Neutrophil (primary cell): Measurements from ENCODE around the gene ATXN1.

Experiments used
- H3K27ac ChIP-seq: fragments of 200-600 bp; sonication (generic); 2 replicates; pipeline ENCODE4 v1.5.1; 2016; ENCODE audit warnings: mild to moderate bottlenecking, moderate library complexity
- H3K27me3 ChIP-seq: fragments of 200-600 bp; sonication (generic); 2 replicates; pipeline ENCODE4 v1.6.0; 2016; ENCODE audit warnings: mild to moderate bottlenecking
- H3K36me3 ChIP-seq: fragments of 200-600 bp; sonication (generic); 2 replicates; pipeline ENCODE4 v1.5.1; 2017
- H3K4me1 ChIP-seq, 2 experiments: fragments of 200-600 bp in 1 of 2; sonication (generic) in 1 of 2; 1 replicate in 1 of 2; 2 replicates in 1 of 2; pipeline versions ENCODE4 v1.5.1 to v1.6.1; 2013 to 2016; ENCODE audit warnings: low read depth in 1 of 2, low read length in 1 of 2, mild to moderate bottlenecking in 1 of 2, moderate library complexity in 1 of 2; ENCODE audit not compliant: control insufficient read depth in 1 of 2, insufficient read depth in 1 of 2
- H3K4me3 ChIP-seq, 2 experiments: fragments of 200-600 bp in 1 of 2; sonication (generic) in 1 of 2; 1 replicate in 1 of 2; 2 replicates in 1 of 2; pipeline ENCODE4 v1.5.1; 2013 to 2016; ENCODE audit warnings: low read depth in 1 of 2, low read length in 1 of 2, mild to moderate bottlenecking in 1 of 2, moderate library complexity in 1 of 2
- H3K9me3 ChIP-seq: fragments of 200-600 bp; sonication (generic); 2 replicates; pipeline ENCODE4 v1.5.1; 2016
- CTCF ChIP-seq: fragments of 200-600 bp; sonication (generic); IDR thresholded peaks from 2 replicates; pipeline ENCODE4 v1.5.1; 2016; ENCODE audit warnings: antibody characterized with exemption

ATXN1 gene

GRCh38 chr6:16626650-16627049, 134.6 kb downstream of the ATXN1 start:
- Histone ChIP-seq H3K36me3 (no peaks in the 10 kb centered on the region), H3K4me3 (no peak overlapping the region), H3K9me3 (no peaks in the 10 kb centered on the region), H3K4me1 (peaks cover 4 to 8% of the 10 kb centered on the region in 2 experiments), H3K27me3 (no peaks in the 10 kb centered on the region), H3K27ac (no peak overlapping the region)
- no peak for TF ChIP-seq CTCF

DNA sequence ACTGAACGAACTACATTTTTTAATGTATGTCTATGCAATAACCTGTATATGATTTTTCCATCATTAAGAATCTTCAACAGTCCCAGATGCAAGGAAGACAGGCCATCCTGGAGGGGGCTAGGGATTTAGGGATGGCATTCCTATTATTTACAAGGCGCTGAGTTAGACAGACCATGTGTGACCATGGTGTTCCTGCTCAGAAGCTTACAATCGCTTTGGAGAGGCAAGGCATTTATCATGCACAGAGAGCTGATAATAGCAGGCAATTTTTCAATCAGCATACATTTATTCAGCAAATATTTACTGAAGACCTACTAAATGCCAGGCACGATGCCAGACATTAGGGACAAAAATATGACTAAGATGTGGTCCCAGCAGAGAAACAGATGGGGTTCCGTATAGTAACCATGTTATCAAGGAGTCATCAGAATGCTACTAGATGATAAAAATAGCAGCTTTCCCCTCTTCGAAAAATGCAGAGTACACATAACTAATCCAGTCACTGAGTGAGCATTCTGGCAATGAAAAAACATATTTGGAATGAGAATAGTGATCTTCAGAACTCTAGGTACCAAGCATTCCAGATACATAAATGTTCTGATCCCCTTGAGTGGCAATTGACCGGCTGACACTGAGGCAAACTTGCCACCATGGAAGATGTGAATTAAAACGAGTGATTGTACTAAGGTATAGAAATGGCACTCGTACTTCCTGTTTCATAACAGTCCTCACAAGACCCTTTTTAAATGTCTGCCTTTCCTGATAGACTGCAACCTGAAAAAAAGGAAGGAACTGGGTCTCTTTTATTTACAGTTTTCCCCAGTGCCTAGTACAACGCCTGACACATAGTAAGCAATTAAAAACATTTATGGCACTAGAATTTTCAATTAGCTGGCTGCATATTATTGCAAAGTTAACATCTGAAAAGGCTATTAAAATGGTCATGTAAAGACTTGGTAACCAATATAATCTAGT, 135.7 kb downstream of the ATXN1 start:
- Histone ChIP-seq H3K36me3 (no peaks in the 10 kb centered on the region), H3K4me1 (peaks cover 4 to 8% of the 10 kb centered on the region in 2 experiments), H3K27me3 (no peaks in the 10 kb centered on the region), H3K4me3 (no peak overlapping the region), H3K27ac (peak overlapping the region; percentile 43), H3K9me3 (no peaks in the 10 kb centered on the region)
- no peak for TF ChIP-seq CTCF

DNA sequence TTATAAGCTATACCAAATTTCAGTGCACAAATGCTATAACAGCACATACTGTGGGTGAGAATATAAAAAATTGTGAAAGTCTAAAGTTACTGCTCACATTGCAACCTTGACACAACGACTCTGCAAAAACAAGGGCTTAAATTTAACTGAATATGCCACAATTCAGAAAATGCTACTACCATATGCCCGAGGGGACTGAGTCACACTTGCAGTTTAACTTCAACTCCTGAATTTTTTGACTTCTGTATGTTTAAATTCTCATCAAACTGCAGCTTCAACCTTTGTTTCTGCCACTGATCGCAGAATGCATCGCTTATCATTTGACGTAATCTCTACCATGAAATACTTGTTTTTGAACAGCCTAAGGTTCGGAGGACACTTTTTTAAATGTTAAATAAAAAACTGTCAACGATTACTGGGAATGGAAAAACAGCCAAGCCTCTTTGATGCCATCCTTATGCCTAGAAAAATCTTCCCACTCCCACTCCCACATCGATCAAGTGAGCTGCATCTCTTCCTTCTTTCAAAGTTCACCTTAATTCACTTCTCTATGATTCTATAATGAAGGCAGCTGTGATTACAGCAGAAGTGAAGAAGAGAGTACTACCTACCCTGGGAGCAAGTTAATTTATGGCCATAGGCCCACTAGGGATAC, 136.5 kb downstream of the ATXN1 start:
- Histone ChIP-seq H3K4me3 (no peak overlapping the region), H3K27me3 (no peaks in the 10 kb centered on the region), H3K4me1 (peaks cover 4 to 8% of the 10 kb centered on the region in 2 experiments), H3K9me3 (no peaks in the 10 kb centered on the region), H3K36me3 (no peaks in the 10 kb centered on the region), H3K27ac (no peak overlapping the region)
- no peak for TF ChIP-seq CTCF

DNA sequence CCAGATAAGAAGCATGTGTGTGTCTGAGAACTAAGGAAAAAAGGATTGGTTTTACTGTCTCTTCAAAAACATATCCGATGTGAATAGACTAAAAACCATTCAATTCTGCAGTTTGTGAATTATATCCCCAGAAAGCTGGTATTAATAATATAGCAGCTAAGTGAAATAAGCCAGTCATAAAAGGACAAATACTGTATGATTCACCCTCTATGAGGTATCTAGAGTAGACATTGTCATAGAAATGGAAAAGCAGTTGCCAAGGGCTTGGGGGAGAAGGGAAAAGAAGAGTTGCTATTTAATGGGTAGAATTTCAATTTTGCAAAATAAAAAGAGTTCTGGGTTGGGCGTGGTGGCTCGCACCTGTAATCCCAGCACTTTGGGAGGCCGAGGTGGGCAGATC, 137.5 kb downstream of the ATXN1 start:
- no peak overlapping the region for H3K4me3 ChIP-seq
- H3K36me3 ChIP-seq, result no peaks in the 10 kb centered on the region
- H3K9me3 ChIP-seq, result no peaks in the 10 kb centered on the region
- H3K4me1 ChIP-seq, result peaks cover 4 to 8% of the 10 kb centered on the region in 2 experiments
- TF ChIP-seq CTCF, result no peak
- no peaks in the 10 kb centered on the region for H3K27me3 ChIP-seq
- no peak overlapping the region for H3K27ac ChIP-seq

DNA sequence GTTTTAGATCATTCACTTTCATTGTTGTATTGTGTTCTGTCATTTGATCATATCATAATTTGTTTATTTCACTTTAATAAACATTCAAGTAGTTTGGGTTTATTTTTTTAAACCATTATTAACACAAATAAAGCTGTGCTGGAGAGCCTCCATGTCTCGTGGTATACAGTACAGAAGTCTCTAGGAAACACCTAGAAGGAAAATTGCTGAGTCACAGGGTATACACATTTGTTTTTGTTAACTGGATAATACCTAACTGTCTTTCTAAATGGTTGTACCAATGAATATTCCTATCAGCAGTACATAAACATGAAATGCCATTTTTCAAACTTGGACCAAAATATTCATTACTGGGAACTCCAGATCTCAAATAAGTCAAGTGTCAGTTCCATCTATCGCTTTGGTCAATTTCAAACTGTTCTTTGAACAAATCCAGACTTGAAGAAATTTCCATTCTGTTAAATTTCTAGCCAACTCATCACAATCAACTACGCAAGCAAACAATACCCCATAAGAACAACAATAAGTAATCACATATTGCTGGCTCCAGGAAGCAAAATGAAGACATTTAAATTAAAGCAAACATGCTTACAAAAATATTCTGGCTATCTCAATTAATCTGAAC, 138.1 kb downstream of the ATXN1 start:
- H3K36me3 ChIP-seq, result no peaks in the 10 kb centered on the region
- H3K27ac ChIP-seq, result no peak overlapping the region
- TF ChIP-seq CTCF, result no peak
- H3K4me1 ChIP-seq, result peaks cover 4 to 8% of the 10 kb centered on the region in 2 experiments
- H3K4me3 ChIP-seq, result no peak overlapping the region
- H3K9me3 ChIP-seq, result no peaks in the 10 kb centered on the region
- H3K27me3 ChIP-seq, result no peaks in the 10 kb centered on the region
